Stimulated activated naive CD4-positive, alpha-beta T cell treated with Interleukin-2 at 50 U/mL for 16 hours (primary cell): Measurements from ENCODE around the gene CDH13.

Experiments
- DNase-seq: peaks from one replicate; lab custom pipeline; 2025; lab: John Stamatoyannopoulos, UW

The CDH13 gene

GRCh38 chr16:83807710-83808572 lies 1181.2 kb downstream of the CDH13 start, which contains the start of gene HSBP1:
Gene HSBP1, plus strand, starts transcription at chr16:83807978. Its CDS starts 99 bp downstream, at chr16:83808077.
- peak; percentile 91 for DNase-seq

GRCh38 chr16:83808573-83809014 lies 1181.8 kb downstream of the CDH13 start:
- DNase-seq = no peak

- no peak for DNase-seq
Observed at GRCh38 chr16:83809092-83809491, 1182.3 kb downstream of the CDH13 start.

GRCh38 chr16:83810901-83811300 lies 1184.1 kb downstream of the CDH13 start:
- DNase-seq = no peak

- DNase-seq = no peak
Observed at GRCh38 chr16:83813823-83814658, 1187.3 kb downstream of the CDH13 start.

GRCh38 chr16:83814659-83814985 lies 1187.9 kb downstream of the CDH13 start:
- no peak for DNase-seq

GRCh38 chr16:83817022-83817421 lies 1190.3 kb downstream of the CDH13 start:
- no peak for DNase-seq

GRCh38 chr16:83818276-83818675 lies 1191.5 kb downstream of the CDH13 start:
- DNase-seq = no peak

- no peak for DNase-seq
Observed at GRCh38 chr16:83819361-83819760, 1192.6 kb downstream of the CDH13 start.

- peak; percentile 71 for DNase-seq
Observed at GRCh38 chr16:83826146-83826913, 1199.6 kb downstream of the CDH13 start.

- DNase-seq = no peak
Observed at GRCh38 chr16:83830091-83830768, 1203.5 kb downstream of the CDH13 start.

GRCh38 chr16:83830769-83831455 lies 1204.1 kb downstream of the CDH13 start:
- no peak for DNase-seq

GRCh38 chr16:83831456-83831987 lies 1204.8 kb downstream of the CDH13 start:
- no peak for DNase-seq

- DNase-seq = no peak
Observed at GRCh38 chr16:83833921-83834320, 1207.2 kb downstream of the CDH13 start.

- DNase-seq = no peak
Observed at GRCh38 chr16:83835586-83836566, 1209.1 kb downstream of the CDH13 start.

- DNase-seq = no peak
Observed at GRCh38 chr16:83837566-83837965, 1210.8 kb downstream of the CDH13 start.

GRCh38 chr16:83838151-83838550 lies 1211.4 kb downstream of the CDH13 start:
- no peak for DNase-seq

GRCh38 chr16:83839561-83839960 lies 1212.8 kb downstream of the CDH13 start:
- no peak for DNase-seq

GRCh38 chr16:83840060-83840617 lies 1213.4 kb downstream of the CDH13 start:
- DNase-seq = no peak
